CD4-positive, alpha-beta T cell treated with Interleukin-12 subunit alpha and Interleukin-12 subunit beta, for 1 hour (primary cell): Measurements from ENCODE around the gene LAIR1.
"Not testable (repeated sequence)": the region's sequence is repeated elsewhere in the genome, so short reads cannot be mapped to it uniquely, and the experiment has no call there.

Experiments used
- DNase-seq: peaks from one replicate; pipeline ENCODE4 v3.0.0-alpha.2; 2020

Gene LAIR1

GRCh38 chr19:54364775-54365257 is at the start of gene LAIR1:
TSS of gene LAIR1 (minus strand) at chr19:54364931. CDS start at chr19:54364804, 127 bp downstream.
- DNase-seq = peak; percentile 50

GRCh38 chr19:54414156-54414555 is 49.4 kb upstream of the LAIR1 start:
- no peak for DNase-seq

- no peak for DNase-seq
These were observed 48.1 kb upstream of the LAIR1 start for GRCh38 chr19:54412877-54413276.

GRCh38 chr19:54411033-54411432 is 46.3 kb upstream of the LAIR1 start:
- DNase-seq = no peak

GRCh38 chr19:54408456-54409026 is 43.8 kb upstream of the LAIR1 start:
- no peak for DNase-seq

- DNase-seq = no peak
These were observed 43.0 kb upstream of the LAIR1 start for GRCh38 chr19:54407780-54408179.

- DNase-seq = no peak
These were observed 40.9 kb upstream of the LAIR1 start for GRCh38 chr19:54405628-54406027.

- DNase-seq = no peak
These were observed 38.3 kb upstream of the LAIR1 start for GRCh38 chr19:54403054-54403453.

- DNase-seq = no peak
These were observed 36.2 kb upstream of the LAIR1 start for GRCh38 chr19:54400913-54401312.

- DNase-seq = no peak
These were observed 34.5 kb upstream of the LAIR1 start for GRCh38 chr19:54399189-54399588.

GRCh38 chr19:54395685-54396084 is 31.0 kb upstream of the LAIR1 start:
- no peak for DNase-seq

GRCh38 chr19:54393381-54393780 is 28.6 kb upstream of the LAIR1 start:
- DNase-seq = no peak

- DNase-seq = no peak
These were observed 27.4 kb upstream of the LAIR1 start for GRCh38 chr19:54392105-54392504.

- no peak for DNase-seq
These were observed 26.9 kb upstream of the LAIR1 start for GRCh38 chr19:54391589-54392061.

- DNase-seq = peak; percentile 76
These were observed 26.3 kb upstream of the LAIR1 start for GRCh38 chr19:54390942-54391577.

- no peak for DNase-seq
These were observed 24.8 kb upstream of the LAIR1 start for GRCh38 chr19:54389553-54389952.

GRCh38 chr19:54388802-54389139 is 24.0 kb upstream of the LAIR1 start:
- DNase-seq = no peak

- DNase-seq = peak; percentile 45
These were observed 23.5 kb upstream of the LAIR1 start for GRCh38 chr19:54387991-54388801.

- DNase-seq = no peak
These were observed 18.6 kb upstream of the LAIR1 start for GRCh38 chr19:54383330-54383729.

- DNase-seq = not testable (repeated sequence)
These were observed 17.3 kb upstream of the LAIR1 start for GRCh38 chr19:54382041-54382440.

- no peak for DNase-seq
These were observed 16.2 kb upstream of the LAIR1 start for GRCh38 chr19:54380897-54381296.

GRCh38 chr19:54379187-54379678 is 14.5 kb upstream of the LAIR1 start:
- DNase-seq = no peak

GRCh38 chr19:54376610-54377285 is 12.0 kb upstream of the LAIR1 start:
- no peak for DNase-seq
